Activated naive CD4-positive, alpha-beta T cell (primary cell): ENCODE data around the gene SLC35D1.

ENCODE experiments used
- DNase-seq, 4 experiments: peaks; one replicate each; lab custom pipeline; 2025; lab: John Stamatoyannopoulos, UW

SLC35D1 gene

DNA sequence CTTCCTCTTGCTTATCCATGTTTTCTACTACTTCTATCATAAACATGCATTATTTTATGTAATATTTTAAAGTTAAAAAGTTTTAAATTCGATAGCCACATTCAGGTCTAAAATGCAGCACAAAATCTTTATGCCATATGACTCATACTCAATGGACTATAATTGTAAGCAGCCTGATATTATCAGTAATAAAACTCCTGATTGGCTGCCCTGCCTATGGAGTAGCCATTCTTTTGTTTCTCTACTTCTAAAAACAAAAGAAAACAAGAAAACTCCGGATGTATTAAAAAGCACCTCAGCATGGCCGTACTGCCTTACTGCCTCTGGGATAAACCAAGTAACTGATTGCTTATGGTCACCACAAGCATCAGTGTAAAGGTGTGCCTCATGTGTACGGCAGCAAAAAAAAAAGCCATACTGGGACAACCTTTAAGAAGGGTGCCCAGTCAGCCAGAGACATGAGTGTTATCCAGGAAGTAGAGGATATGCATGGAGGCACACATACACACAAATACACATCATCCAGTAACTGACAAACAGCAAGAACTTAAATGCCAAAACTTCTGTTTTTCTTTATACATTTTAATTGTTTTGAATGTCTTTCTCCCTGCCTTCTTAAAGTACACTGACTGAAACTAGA lies 9.2 kb downstream of the SLC35D1 start:
- no peak for DNase-seq

DNA sequence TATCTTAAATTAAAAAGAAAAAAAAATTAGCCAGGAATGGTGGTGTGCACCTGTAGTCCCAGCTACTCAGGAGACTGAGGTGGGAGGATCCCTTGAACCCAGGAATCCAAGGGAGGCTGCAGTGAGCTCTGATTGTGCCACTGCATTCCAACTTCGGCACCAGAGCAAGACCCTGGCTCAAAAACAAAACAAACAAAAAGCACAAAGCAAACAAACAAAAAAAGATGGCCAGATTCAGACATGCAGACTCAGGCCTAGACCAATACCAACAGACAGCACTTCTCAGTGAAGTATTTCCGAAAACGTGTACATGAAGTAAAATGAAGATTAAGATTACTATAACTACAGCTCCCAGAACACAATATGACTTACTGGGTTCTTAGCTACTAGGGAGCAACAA lies 10.6 kb downstream of the SLC35D1 start:
- DNase-seq, result no peak

GRCh38 chr1:67041841-67042503 lies 12.0 kb downstream of the SLC35D1 start:
- no peak for DNase-seq

- DNase-seq, result no peak
Measured at GRCh38 chr1:67040405-67040804, 13.5 kb downstream of the SLC35D1 start.

GRCh38 chr1:67031859-67032247 lies 22.1 kb downstream of the SLC35D1 start:
- DNase-seq, result no peak

DNA sequence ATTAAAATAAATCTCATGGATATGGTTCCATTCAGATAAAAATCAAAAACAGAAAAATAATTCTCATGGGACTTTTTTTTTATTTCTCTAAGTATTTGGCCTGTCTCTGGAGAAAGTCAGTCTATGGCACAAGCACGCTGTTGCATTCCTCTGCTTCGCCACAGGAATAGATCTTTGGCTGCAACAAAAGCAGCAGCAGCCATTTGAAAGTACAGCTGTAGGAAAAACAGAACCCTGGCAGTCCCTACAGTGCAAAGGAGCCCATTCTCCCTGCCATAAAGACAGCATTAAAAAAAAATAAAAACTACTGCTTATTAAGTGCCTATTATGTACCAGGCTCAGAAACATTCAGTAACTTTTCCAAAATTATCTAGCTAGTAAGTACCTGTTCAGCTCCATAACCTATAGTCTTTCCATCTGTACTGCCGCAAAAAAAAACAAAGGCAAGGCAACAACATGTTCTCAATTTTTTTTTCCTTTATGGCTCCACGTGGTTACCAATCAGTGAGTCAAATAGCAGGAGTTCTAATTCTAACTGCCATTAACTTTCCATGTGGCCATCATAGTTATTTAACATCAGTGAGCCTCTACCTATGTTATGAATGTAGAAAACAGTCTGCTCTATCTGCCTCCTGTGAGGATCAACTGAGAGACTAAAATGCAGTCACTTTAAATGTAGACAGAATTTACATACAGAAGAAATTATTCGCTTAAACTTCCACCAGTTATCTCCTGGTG lies 22.7 kb downstream of the SLC35D1 start:
- no peak for DNase-seq

DNA sequence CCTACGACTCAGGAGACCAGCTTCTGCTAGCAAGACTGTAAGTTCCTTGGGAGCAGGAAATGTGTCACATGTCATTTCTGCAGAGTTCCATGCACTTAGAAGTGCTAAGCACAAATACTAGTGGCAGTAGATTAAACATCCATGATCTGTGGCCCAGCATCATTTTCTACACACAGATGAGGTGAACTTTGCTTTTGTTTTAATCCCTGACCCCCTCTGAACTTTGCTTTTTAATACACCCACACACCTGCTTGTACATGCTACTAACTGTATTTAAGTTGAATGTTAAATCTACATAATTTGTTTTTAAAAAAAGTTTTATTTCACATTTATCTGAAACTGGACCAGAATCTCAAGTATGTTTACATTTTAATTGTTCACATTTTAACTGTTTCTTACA lies 24.5 kb downstream of the SLC35D1 start:
- no peak for DNase-seq

- no peak for DNase-seq
Measured at GRCh38 chr1:67020765-67021164, 33.2 kb downstream of the SLC35D1 start.

DNA sequence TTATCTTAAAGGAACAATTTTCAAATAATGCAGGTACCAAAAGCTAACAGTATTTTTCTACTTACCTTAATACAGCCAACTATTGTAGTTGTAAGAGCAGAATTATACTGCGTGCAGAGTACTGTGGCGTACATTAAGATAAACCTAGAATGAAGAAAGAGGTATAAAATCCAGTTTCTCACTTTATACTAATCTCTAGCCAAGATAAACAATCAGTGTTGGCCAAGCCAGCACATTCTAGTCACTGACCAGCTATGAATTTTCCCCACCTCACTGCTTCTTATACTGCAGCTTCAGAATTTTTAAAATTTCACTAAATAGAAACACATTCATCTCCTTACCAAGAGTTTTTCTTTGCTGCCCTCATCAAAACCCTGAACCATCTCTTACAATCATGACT lies 33.6 kb downstream of the SLC35D1 start:
- no peak for DNase-seq

DNA sequence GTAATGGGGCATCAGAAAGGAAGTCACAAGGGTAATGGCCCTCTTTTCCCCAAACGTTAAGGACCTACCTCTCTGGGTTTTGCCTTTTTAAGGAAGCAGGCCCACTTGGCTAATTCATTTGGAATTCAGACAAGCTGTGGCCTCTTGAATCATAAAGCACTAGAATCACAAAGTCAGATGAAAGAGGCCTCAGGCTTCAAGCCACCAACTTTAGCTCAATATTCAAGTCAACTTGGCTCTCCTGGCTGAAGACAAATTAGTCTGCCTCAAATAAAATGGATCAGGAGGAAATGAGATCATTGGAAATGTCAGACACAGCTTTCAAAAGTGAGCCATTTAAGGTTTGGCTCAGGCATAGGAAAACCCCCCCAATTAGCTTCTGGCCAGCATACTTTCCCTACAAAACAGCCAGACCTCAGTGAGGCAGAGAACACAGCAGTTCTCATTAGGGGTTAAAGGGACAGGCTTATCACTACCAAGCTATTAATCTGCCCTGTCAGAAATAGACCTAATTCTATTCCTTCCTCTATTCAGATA lies 34.3 kb downstream of the SLC35D1 start:
- DNase-seq, result no peak

- DNase-seq, result no peak
Measured at GRCh38 chr1:67019121-67019520, 34.8 kb downstream of the SLC35D1 start.

DNA sequence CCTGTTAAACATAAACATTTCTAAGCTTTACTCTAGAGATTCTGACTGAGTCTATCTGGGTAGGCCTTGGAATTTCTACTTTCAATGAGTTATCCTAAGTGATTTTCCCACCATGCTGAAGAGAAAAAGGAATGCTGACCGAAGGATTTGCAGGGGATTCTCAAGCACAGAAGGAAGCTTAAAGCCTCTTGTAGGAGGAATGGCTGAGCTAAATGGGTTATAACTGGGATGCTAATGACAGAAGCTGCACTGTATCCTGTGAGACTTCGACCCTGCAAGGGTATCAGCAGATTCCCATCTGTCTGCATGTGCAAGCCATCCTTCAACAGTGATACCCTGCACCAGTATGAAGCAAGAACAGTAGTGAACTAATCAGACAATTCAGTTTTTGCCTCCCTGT lies 35.4 kb downstream of the SLC35D1 start:
- no peak for DNase-seq

- no peak for DNase-seq
Measured at GRCh38 chr1:67013573-67013972, 40.4 kb downstream of the SLC35D1 start.

DNA sequence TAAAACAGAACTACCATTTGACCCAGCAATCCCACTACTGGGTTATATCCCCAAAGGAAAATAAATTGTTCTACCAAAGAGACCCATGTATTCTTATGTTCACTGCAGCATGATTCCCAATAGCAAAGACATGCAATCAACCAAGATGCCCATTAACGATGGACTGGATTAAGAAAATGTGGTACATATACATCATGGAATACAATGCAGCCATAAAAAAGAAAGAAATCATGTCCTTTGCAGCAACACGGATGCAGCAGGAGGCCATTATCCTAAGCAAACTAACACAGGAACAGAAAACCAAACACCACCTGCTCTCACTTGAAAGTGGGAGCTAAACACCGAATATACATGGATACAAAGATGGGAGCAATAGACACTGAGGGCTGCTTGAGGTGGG lies 44.2 kb downstream of the SLC35D1 start:
- no peak for DNase-seq

- no peak for DNase-seq
Measured at GRCh38 chr1:67005068-67005467, 48.9 kb downstream of the SLC35D1 start.

DNA sequence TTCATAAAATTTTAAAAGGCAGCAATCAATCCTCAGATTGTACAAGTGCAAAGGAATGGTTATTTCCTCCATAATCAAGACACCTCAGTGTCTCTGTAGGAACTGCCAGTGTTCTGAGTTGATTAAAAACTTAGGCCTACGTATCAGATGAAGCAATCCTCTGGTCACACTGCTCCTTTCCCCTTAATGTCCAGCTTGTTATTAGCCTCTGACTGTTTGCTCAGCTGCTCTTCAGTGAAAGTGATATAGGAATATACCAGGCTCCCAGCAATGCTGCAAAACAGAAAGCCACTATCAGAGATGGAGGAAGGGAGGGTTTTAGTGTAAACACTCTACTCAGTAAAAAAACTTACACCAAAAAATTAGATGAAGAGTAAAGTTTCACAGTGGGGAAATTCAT lies 49.8 kb downstream of the SLC35D1 start:
- DNase-seq, result no peak

GRCh38 chr1:67001682-67002425 lies 52.1 kb downstream of the SLC35D1 start:
- no peak for DNase-seq

DNA sequence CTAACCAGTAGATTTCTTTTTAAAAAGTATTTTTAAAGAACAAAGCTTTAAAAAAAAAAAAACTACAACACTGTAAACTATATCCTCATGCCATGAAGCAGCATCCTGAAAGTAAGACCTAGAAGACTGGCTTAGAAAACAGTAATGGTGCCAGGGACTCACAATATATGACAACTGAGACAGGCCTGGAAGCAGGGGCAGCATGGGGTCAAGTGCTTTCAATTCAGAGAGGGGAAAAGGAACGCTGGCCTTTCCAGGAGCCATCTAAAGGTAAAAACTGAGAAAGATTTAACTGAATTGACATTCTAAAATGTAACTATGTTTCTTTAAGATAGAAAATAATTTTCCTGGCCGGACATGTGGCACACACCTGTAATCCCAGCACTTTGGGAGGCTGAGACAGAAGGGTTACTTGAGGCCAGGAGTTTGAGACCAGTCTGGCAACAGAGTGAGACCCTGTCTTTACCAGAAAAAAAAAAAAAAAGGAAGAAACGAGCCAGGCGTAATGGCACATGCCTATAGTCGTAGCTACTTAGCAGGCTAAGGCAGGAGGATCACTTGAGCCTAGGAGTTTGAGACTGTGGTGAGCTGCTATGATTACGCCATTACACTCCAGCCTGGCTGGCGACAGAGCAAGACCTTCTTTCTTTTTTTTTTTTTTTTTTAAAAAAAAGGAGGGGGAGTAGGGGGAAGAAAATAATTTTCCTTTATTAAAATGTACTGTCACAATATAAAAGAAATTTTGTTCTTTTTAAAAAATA lies 54.1 kb downstream of the SLC35D1 start:
- no peak for DNase-seq

- DNase-seq, result no peak
Measured at GRCh38 chr1:66998972-66999371, 55.0 kb downstream of the SLC35D1 start.

GRCh38 chr1:66996018-66996682 lies 57.8 kb downstream of the SLC35D1 start:
- peak in 2 of 4 experiments; percentile 24 for DNase-seq

DNA sequence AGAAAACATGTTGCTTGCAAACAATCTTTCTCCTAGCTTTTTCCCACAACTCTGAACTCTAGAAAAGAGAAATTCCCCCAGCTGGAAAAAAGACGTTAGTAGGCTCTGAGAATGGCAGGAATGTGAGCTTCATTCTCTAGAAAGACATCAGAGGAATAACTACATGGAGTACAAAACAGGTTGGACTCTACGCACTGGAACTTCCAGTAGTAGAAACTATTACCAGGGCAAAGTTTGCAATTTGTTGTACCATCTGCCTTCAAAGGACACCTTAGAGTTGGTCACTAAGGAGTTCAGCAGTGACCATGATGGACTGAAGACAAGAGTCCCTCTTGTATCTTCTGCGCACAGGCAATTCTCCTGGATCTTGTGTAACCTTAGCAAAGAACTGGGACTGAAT lies 60.9 kb downstream of the SLC35D1 start:
- DNase-seq, result no peak
